IPS-18a (cell line): Measurements from ENCODE around the gene VANGL1.
A peak's percentile ranks its signal among the peaks of the same experiment; 100 is the strongest.
"Not testable (repeated sequence)": the region's sequence is repeated elsewhere in the genome, so short reads cannot be mapped to it uniquely, and the experiment has no call there.

Experiments used
- H3K27ac ChIP-seq: one replicate; pipeline ENCODE4 v1.5.1; 2013; ENCODE audit warnings: low read length
- H3K27me3 ChIP-seq: one replicate; pipeline ENCODE4 v1.6.1; 2013; ENCODE audit warnings: mild to moderate bottlenecking, low read length; ENCODE audit not compliant: control insufficient read depth, insufficient read depth
- H3K36me3 ChIP-seq: one replicate; pipeline ENCODE4 v1.6.1; 2013; ENCODE audit warnings: low read depth, low read length; ENCODE audit not compliant: control insufficient read depth
- H3K4me1 ChIP-seq: one replicate; pipeline ENCODE4 v1.6.1; 2013; ENCODE audit warnings: low read depth, low read length; ENCODE audit not compliant: control insufficient read depth
- H3K4me3 ChIP-seq: one replicate; pipeline ENCODE4 v1.5.1; 2013; ENCODE audit warnings: low read length
- H3K9ac ChIP-seq: one replicate; pipeline ENCODE4 v1.6.1; 2013; ENCODE audit warnings: mild to moderate bottlenecking, low read length, moderate library complexity
- H3K9me3 ChIP-seq: one replicate; pipeline ENCODE4 v1.6.1; 2013; ENCODE audit warnings: low read depth, low read length; ENCODE audit not compliant: control insufficient read depth

VANGL1 gene

GRCh38 chr1:115620950-115621349, 20.8 kb upstream of the VANGL1 start:
- Histone ChIP-seq H3K9ac (no peak overlapping the region), H3K27ac (no peak overlapping the region), H3K4me1 (no peaks in the 10 kb centered on the region), H3K27me3 (no peaks in the 10 kb centered on the region), H3K9me3 (no peaks in the 10 kb centered on the region), H3K36me3 (no peaks in the 10 kb centered on the region), H3K4me3 (no peak overlapping the region)

GRCh38 chr1:115624859-115625258, 16.9 kb upstream of the VANGL1 start:
- H3K36me3 ChIP-seq: no peaks in the 10 kb centered on the region
- H3K9me3 ChIP-seq: no peaks in the 10 kb centered on the region
- no peaks in the 10 kb centered on the region for H3K4me1 ChIP-seq
- no peak overlapping the region for H3K27ac ChIP-seq
- no peak overlapping the region for H3K4me3 ChIP-seq
- H3K27me3 ChIP-seq: no peaks in the 10 kb centered on the region
- H3K9ac ChIP-seq: no peak overlapping the region

GRCh38 chr1:115630342-115630741, 11.4 kb upstream of the VANGL1 start:
- Histone ChIP-seq H3K27ac (no peak overlapping the region), H3K36me3 (no peaks in the 10 kb centered on the region), H3K9me3 (no peaks in the 10 kb centered on the region), H3K27me3 (no peaks in the 10 kb centered on the region), H3K4me1 (peaks cover 30% of the 10 kb centered on the region), H3K9ac (no peak overlapping the region), H3K4me3 (no peak overlapping the region)

- no peak overlapping the region for H3K4me3 ChIP-seq
- peaks cover 30% of the 10 kb centered on the region for H3K4me1 ChIP-seq
- H3K9me3 ChIP-seq: no peaks in the 10 kb centered on the region
- no peaks in the 10 kb centered on the region for H3K27me3 ChIP-seq
- peak overlapping the region; percentile 84 for H3K27ac ChIP-seq
- H3K36me3 ChIP-seq: no peaks in the 10 kb centered on the region
- peak overlapping the region; percentile 47 for H3K9ac ChIP-seq
These were observed 9.3 kb upstream of the VANGL1 start for GRCh38 chr1:115632251-115633026.

GRCh38 chr1:115633606-115634005, 8.2 kb upstream of the VANGL1 start:
- H3K27me3 ChIP-seq, H3K9me3 ChIP-seq, H3K4me3 ChIP-seq, H3K36me3 ChIP-seq, H3K9ac ChIP-seq: not testable (repeated sequence)
- peak overlapping the region; percentile 68 for H3K27ac ChIP-seq
- peaks cover 30% of the 10 kb centered on the region for H3K4me1 ChIP-seq

GRCh38 chr1:115637247-115637646, 4.5 kb upstream of the VANGL1 start:
- H3K9me3 ChIP-seq, H3K36me3 ChIP-seq, H3K27me3 ChIP-seq, H3K4me3 ChIP-seq, H3K27ac ChIP-seq, H3K9ac ChIP-seq: not testable (repeated sequence)
- peaks cover 15% of the 10 kb centered on the region for H3K4me1 ChIP-seq

GRCh38 chr1:115640384-115640783, 1.4 kb upstream of the VANGL1 start:
- Histone ChIP-seq H3K36me3 (no peaks in the 10 kb centered on the region), H3K4me1 (peaks cover 21% of the 10 kb centered on the region), H3K9me3 (no peaks in the 10 kb centered on the region), H3K4me3 (no peak overlapping the region), H3K27me3 (peaks cover 7% of the 10 kb centered on the region), H3K27ac (no peak overlapping the region), H3K9ac (no peak overlapping the region)

GRCh38 chr1:115642168-115643072, 650 bp downstream of the VANGL1 start:
- Histone ChIP-seq H3K27ac (no peak overlapping the region), H3K36me3 (no peaks in the 10 kb centered on the region), H3K27me3 (peaks cover 7% of the 10 kb centered on the region), H3K4me3 (peak overlapping the region; percentile 72), H3K9ac (peak overlapping the region; percentile 68), H3K9me3 (no peaks in the 10 kb centered on the region), H3K4me1 (peaks cover 26% of the 10 kb centered on the region)

- H3K9ac ChIP-seq: peak overlapping the region; percentile 68
- H3K27me3 ChIP-seq: peaks cover 7% of the 10 kb centered on the region
- H3K4me3 ChIP-seq: peak overlapping the region; percentile 72
- no peak overlapping the region for H3K27ac ChIP-seq
- peaks cover 33% of the 10 kb centered on the region for H3K4me1 ChIP-seq
- H3K9me3 ChIP-seq: no peaks in the 10 kb centered on the region
- H3K36me3 ChIP-seq: no peaks in the 10 kb centered on the region
These were observed 1.5 kb downstream of the VANGL1 start for GRCh38 chr1:115643225-115643624.

- H3K9ac ChIP-seq: no peak overlapping the region
These were observed 1.9 kb downstream of the VANGL1 start for GRCh38 chr1:115643666-115644065.

GRCh38 chr1:115644109-115644508, 2.3 kb downstream of the VANGL1 start:
- H3K27ac ChIP-seq: no peak overlapping the region
- H3K9ac ChIP-seq: no peak overlapping the region
- peaks cover 7% of the 10 kb centered on the region for H3K27me3 ChIP-seq
- peak overlapping the region; percentile 72 for H3K4me3 ChIP-seq
- peaks cover 42% of the 10 kb centered on the region for H3K4me1 ChIP-seq
- H3K9me3 ChIP-seq: no peaks in the 10 kb centered on the region
- H3K36me3 ChIP-seq: no peaks in the 10 kb centered on the region

More at GRCh38 chr1:115643666-115644065, 1.9 kb downstream of the VANGL1 start:
- Histone ChIP-seq H3K36me3 (no peaks in the 10 kb centered on the region), H3K4me3 (peak overlapping the region; percentile 72), H3K9me3 (no peaks in the 10 kb centered on the region), H3K27ac (no peak overlapping the region), H3K4me1 (peaks cover 37% of the 10 kb centered on the region), H3K27me3 (peaks cover 7% of the 10 kb centered on the region)
